HG02840 (cell line): Measurements from ENCODE around the gene ZKSCAN5.
"Not testable (repeated sequence)": the region's sequence is repeated elsewhere in the genome, so short reads cannot be mapped to it uniquely, and the experiment has no call there.

Experiments
- ATAC-seq: cut with Tn5 transposase; IDR thresholded peaks from one replicate; pipeline ENCODE4 v1.9.1; 2021; ENCODE audit warnings: mild to moderate bottlenecking, moderate library complexity, moderate number of reproducible peaks; ENCODE audit not compliant: unreplicated experiment, low FRiP score

The ZKSCAN5 gene

DNA sequence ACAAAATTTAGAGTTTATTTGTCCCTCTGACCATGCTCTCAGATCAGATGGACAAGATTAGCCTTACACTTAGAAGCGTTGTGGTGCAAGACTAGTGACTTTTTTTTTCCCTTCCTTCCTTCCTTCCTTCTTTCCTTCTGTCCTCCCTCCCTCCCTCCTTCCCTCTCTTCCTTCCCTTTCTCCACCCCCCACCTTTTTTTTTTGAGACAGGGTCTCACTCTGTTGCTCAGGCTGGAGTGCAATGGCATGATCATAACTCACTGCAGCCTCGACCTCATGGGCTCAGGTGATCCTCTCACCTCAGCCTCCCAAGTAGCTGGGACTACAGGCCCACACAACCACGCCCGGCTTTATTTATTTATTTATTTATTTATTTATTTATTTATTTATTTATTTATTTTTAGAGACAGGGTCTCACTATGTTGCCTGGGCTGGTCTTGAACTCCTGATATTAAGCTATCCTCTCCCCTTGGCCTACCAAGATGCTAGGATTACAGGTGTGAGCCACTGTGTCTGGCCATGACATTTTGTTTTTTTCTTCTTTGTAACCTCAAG, 76.4 kb downstream of the ZKSCAN5 start:
- not testable (repeated sequence) for ATAC-seq
